Calu3 (cell line): ENCODE results near the gene LRRC51. TPM values are rescaled to one million over a fixed set of nuclear protein-coding genes. Genes with fewer than 3 reads are reported as not detected.
A peak's percentile ranks its signal among the peaks of the same experiment; 100 is the strongest.

ENCODE experiments used
- BruUV-seq: library from RNA; stranded (reverse); fragments of 400-500 nt; replicated peaks from 2 replicates; lab custom pipeline; 2021; lab: Mats Ljungman, UMichigan
- CTCF ChIA-PET: fragments of 300-600 bp; sonication (Branson Sonifier 250); formaldehyde crosslinking; loops from one replicate; lab custom pipeline; 2022; ENCODE audit warnings: antibody characterized with exemption; lab: Charles Lee
- DNase-seq: peaks from one replicate; pipeline ENCODE4 v3.0.0; 2022
- H3K27ac Mint-ChIP-seq: one replicate; pipeline ENCODE4 v1.8.0; 2022; ENCODE audit warnings: mixed read lengths; ENCODE audit not compliant: unreplicated experiment
- H3K27me3 Mint-ChIP-seq: one replicate; pipeline ENCODE4 v1.8.0; 2022; ENCODE audit warnings: mixed read lengths; ENCODE audit not compliant: unreplicated experiment
- H3K36me3 Mint-ChIP-seq: one replicate; pipeline ENCODE4 v1.8.0; 2022; ENCODE audit warnings: mild to moderate bottlenecking, moderate library complexity, mixed read lengths; ENCODE audit not compliant: insufficient read depth, unreplicated experiment
- H3K4me1 Mint-ChIP-seq: one replicate; pipeline ENCODE4 v1.8.0; 2022; ENCODE audit warnings: mild to moderate bottlenecking, low read depth, mixed read lengths; ENCODE audit not compliant: unreplicated experiment
- H3K4me3 Mint-ChIP-seq: one replicate; pipeline ENCODE4 v1.8.0; 2022; ENCODE audit warnings: mild to moderate bottlenecking, low read depth, moderate library complexity, mixed read lengths; ENCODE audit not compliant: unreplicated experiment
- H3K9me3 Mint-ChIP-seq: one replicate; pipeline ENCODE4 v1.8.0; 2022; ENCODE audit warnings: low read depth, mixed read lengths; ENCODE audit not compliant: unreplicated experiment
- intact Hi-C: fragments of 100-400 bp; cut with micrococcal nuclease; formaldehyde crosslinking; loops from one replicate; pipeline ENCODE4 v1.10.0; 2022; ENCODE audit not compliant: unreplicated experiment
- total RNA-seq: library from RNA; stranded (reverse); gene quantifications from 2 replicates; pipeline ENCODE4 v1.2.3, GENCODE V29; 2022
- TF ChIP-seq, protein P1 (sequence below): fragments of 200-600 bp; IDR thresholded peaks from one replicate; pipeline ENCODE4 v1.8.0; 2022; ENCODE audit warnings: antibody characterized with exemption; ENCODE audit not compliant: unreplicated experiment

LRRC51 gene
- total RNA-seq, 1 experiment from 2014 or later, result 8.5 TPM

- Mint-ChIP-seq H3K36me3 (peaks cover 32% of the 10 kb centered on the region), H3K27ac (no peak within 1 kb of the TSS), H3K27me3 (no peaks in the 10 kb centered on the region), H3K4me3 (no peak within 1 kb of the TSS), H3K9me3 (no peaks in the 10 kb centered on the region), H3K4me1 (peaks cover 13% of the 10 kb centered on the region)
- TF ChIP-seq, protein P1, sequence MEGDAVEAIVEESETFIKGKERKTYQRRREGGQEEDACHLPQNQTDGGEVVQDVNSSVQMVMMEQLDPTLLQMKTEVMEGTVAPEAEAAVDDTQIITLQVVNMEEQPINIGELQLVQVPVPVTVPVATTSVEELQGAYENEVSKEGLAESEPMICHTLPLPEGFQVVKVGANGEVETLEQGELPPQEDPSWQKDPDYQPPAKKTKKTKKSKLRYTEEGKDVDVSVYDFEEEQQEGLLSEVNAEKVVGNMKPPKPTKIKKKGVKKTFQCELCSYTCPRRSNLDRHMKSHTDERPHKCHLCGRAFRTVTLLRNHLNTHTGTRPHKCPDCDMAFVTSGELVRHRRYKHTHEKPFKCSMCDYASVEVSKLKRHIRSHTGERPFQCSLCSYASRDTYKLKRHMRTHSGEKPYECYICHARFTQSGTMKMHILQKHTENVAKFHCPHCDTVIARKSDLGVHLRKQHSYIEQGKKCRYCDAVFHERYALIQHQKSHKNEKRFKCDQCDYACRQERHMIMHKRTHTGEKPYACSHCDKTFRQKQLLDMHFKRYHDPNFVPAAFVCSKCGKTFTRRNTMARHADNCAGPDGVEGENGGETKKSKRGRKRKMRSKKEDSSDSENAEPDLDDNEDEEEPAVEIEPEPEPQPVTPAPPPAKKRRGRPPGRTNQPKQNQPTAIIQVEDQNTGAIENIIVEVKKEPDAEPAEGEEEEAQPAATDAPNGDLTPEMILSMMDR, result no peak
- intact Hi-C loops, result no loop called here
- CTCF ChIA-PET, result no interaction called here
- DNase-seq, result no peak
- BruUV-seq, result no TSS peak
Measured at GRCh38 chr11:72105888-72106287, 25.2 kb downstream of the LRRC51 start, which contains the start of gene TOMT. TOMT (plus strand) TSS chr11:72105924; CDS start chr11:72105952, 28 bp downstream.

DNA sequence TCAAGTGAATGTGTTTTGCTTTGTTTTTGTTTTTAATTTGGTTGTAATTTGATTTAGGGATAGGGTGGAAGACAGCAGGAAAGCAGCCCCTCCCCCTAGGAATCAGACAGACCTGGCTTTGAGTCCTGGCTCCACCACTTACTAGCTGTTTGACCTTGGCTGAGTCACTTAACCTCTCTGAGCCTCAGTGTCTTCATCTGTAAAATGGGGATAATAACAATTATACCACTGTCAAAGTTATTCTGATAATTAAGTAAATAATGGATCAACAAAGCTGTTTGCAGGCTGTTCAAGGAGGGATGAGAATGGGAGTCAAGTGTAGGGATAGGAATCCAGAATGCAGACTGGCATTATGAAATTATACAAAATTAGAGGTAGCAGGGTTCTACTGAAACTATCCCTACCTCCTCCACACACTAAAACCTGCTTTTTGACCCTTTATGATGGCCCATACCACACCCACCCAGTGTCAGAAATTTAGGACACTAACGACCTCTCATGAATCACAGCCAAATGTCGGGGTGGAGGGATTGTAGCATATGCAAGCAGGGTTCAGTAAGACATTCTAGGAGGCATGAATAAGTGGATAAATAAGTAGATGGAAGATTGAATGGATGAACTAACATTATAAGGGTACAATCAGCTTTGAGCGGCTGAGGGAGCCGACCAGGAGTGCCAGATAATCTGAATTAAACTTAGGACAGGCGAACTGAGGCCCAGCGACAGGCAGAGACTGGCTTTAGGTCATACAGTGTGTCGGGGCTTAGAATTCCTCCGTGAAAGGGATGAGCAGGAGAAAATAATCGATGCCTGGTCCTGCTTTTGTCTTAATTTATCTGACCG is 30.9 kb downstream of the LRRC51 start:
- DNase-seq, result no peak
- BruUV-seq, result TSS peak; percentile 83
- peak overlapping the region; percentile 95 for H3K4me3 Mint-ChIP-seq
- H3K36me3 Mint-ChIP-seq, result peaks cover 24% of the 10 kb centered on the region
- intact Hi-C loops, result no loop called here
- H3K4me1 Mint-ChIP-seq, result peaks cover 9% of the 10 kb centered on the region
- no peaks in the 10 kb centered on the region for H3K9me3 Mint-ChIP-seq
- peak overlapping the region; percentile 100 for H3K27ac Mint-ChIP-seq
- CTCF ChIA-PET, result interaction anchor here (0.7 to 1.4 kb wide), 4 partner anchors 9 to 319 kb away, joined by 3 to 6 read pairs (median 4); no protein-coding TSS in a partner anchor
- peaks cover 7% of the 10 kb centered on the region for H3K27me3 Mint-ChIP-seq
- TF ChIP-seq, protein P1, result no peak

DNA sequence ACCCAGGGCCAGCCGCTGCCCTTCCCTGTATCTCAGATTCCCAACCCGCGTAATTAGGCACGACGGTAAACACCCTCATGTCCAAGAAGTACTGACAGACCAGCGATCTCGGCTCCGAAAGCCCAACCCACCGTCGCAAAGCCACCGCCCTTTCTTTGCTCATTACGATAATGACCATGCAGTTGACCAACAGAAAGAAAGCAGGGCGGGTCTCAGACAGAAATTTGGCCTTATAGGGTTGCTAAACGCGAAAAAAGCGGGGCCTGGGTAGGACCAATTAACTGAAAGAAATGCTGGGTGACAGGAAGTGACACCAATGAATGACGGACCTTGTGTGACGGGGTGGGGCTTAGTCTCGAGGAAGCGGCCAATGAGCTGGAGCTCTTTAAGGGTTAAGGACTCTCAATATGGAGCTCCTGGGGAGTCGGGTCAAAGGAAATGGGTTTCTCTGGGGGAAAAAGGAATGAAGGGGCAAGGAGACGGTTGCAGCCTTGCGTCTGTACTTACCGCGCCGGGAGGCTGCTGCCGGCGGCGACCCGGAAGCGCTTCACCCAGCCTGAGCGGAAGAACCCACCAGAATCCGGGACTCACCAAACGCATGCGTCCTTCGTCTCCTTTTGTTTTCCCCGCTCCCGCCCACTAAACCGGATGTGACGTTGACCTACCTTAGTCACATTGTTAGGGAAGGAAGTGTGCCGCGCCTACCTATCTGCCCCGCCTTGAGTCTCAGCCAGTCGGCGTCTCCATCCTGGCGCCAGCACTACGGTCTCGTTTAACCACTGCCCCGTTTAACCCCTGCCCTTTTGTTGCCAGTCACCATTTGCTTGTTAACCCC is 31.7 kb downstream of the LRRC51 start, which contains the start of gene ANAPC15:
Gene ANAPC15, minus strand, starts transcription at position 553 of the 835 bp plus-strand sequence. CDS start 1,419 bp downstream, outside the sequence.
- peak within 1 kb of the TSS; percentile 100 for H3K27ac Mint-ChIP-seq
- TF ChIP-seq, protein P1, result no peak
- peaks cover 9% of the 10 kb centered on the region for H3K4me1 Mint-ChIP-seq
- peaks cover 13% of the 10 kb centered on the region for H3K27me3 Mint-ChIP-seq
- peaks cover 24% of the 10 kb centered on the region for H3K36me3 Mint-ChIP-seq
- peak; percentile 96 for DNase-seq
- no TSS peak for BruUV-seq
- H3K9me3 Mint-ChIP-seq, result no peaks in the 10 kb centered on the region
- intact Hi-C loops, result no loop called here
- CTCF ChIA-PET, result interaction anchor here (1.0 to 1.4 kb wide), 4 partner anchors 71 to 322 kb away, joined by 3 to 6 read pairs (median 4); partner anchors contain the start of gene CLPB
- peak within 1 kb of the TSS; percentile 95 for H3K4me3 Mint-ChIP-seq
